Lower lobe of right lung (tissue), 2 donors: ENCODE data around the gene SEMA7A. TPM values are rescaled to one million over a fixed set of nuclear protein-coding genes. Genes with fewer than 3 reads are reported as not detected.

Experiments
- ATAC-seq, 2 donors: fragments of 200-7000 bp; cut with Tn5 transposase; one replicate each; pipeline ENCODE4 v1.9.1; 2020 to 2022; ENCODE audit warnings: mild to moderate bottlenecking in 2 of 2, moderate library complexity in 2 of 2
- DNase-seq: peaks from one replicate; pipeline ENCODE4 v3.0.0-alpha.2; 2020
- H3K27ac ChIP-seq: fragments of 200-600 bp; one replicate; pipeline ENCODE4 v1.8.0; 2022
- H3K27me3 ChIP-seq: fragments of 200-600 bp; one replicate; pipeline ENCODE4 v1.8.0; 2022; ENCODE audit warnings: low read depth
- H3K36me3 ChIP-seq: fragments of 200-600 bp; one replicate; pipeline ENCODE4 v1.8.0; 2022; ENCODE audit warnings: mild to moderate bottlenecking
- H3K4me1 ChIP-seq: fragments of 200-600 bp; one replicate; pipeline ENCODE4 v1.8.0; 2022
- H3K4me3 ChIP-seq: fragments of 200-600 bp; one replicate; pipeline ENCODE4 v1.8.0; 2022; ENCODE audit warnings: mild to moderate bottlenecking
- H3K9me3 ChIP-seq: fragments of 200-600 bp; one replicate; pipeline ENCODE4 v1.8.0; 2022
- intact Hi-C: fragments of 100-400 bp; cut with DNase I; formaldehyde crosslinking; loops from one replicate; pipeline ENCODE4 v1.11.0; 2022
- total RNA-seq: library from RNA; stranded (reverse); fragmentation: NEBNext Ultra II Directional; extraction: Animal tissue kit (Norgen Biotek cat#: 25700); gene quantifications from one replicate; pipeline ENCODE4 v1.2.1, GENCODE V29; 2021
- TF ChIP-seq, protein P1 (sequence below): fragments of 200-600 bp; IDR thresholded peaks from one replicate; pipeline ENCODE4 v1.8.0; 2022; ENCODE audit warnings: antibody characterized with exemption, mild to moderate bottlenecking
- donor health status: DM: no; HTN: yes; CAD: no; lungs with severe emphysema.

The SEMA7A gene
- total RNA-seq, 1 donor from 2014 or later: 4.6 TPM

DNA sequence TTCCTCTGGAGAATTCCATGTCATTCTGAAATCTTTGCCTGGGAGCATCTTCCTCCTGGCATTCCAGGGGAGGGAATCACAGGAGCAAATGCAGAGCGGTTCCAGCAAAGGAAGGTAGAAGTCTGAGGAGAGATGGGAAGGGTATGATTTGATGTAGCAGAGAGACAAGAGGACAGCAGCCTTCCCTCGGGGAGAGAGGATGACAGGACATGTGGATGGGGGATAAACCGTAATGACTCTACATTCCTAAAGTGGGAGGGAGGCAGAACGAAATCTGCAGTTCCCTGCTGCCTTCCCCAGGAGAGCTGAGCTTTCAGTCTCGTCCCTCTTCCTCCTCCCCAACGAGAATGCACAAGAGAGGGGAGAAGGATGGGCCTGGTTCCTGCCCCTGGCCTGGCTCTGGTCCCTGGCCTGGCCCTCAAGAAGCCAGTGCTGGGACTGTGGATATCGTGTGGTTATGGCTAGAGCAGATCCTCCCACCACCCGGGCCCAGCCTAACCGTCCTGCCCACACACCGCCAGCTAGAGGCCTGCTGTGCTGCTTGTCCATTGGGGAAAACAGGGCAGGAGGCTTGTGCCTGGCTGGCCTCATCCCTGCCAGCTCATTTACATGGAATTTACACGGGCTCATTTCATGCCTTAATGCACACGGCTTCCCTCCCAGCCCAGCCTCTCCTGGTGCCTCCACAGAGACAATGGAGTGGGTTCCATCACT is 26.6 kb downstream of the SEMA7A start:
- DNase-seq (no peak), ATAC-seq (peak in 1 of 2 donors; percentile 22)
- Histone ChIP-seq H3K4me1 (peaks cover 17% of the 10 kb centered on the region), H3K27me3 (no peaks in the 10 kb centered on the region), H3K9me3 (no peaks in the 10 kb centered on the region), H3K4me3 (no peak overlapping the region), H3K36me3 (no peaks in the 10 kb centered on the region), H3K27ac (no peak overlapping the region)
- TF ChIP-seq, protein P1, sequence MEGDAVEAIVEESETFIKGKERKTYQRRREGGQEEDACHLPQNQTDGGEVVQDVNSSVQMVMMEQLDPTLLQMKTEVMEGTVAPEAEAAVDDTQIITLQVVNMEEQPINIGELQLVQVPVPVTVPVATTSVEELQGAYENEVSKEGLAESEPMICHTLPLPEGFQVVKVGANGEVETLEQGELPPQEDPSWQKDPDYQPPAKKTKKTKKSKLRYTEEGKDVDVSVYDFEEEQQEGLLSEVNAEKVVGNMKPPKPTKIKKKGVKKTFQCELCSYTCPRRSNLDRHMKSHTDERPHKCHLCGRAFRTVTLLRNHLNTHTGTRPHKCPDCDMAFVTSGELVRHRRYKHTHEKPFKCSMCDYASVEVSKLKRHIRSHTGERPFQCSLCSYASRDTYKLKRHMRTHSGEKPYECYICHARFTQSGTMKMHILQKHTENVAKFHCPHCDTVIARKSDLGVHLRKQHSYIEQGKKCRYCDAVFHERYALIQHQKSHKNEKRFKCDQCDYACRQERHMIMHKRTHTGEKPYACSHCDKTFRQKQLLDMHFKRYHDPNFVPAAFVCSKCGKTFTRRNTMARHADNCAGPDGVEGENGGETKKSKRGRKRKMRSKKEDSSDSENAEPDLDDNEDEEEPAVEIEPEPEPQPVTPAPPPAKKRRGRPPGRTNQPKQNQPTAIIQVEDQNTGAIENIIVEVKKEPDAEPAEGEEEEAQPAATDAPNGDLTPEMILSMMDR: no peak
- intact Hi-C loops: no loop called here

DNA sequence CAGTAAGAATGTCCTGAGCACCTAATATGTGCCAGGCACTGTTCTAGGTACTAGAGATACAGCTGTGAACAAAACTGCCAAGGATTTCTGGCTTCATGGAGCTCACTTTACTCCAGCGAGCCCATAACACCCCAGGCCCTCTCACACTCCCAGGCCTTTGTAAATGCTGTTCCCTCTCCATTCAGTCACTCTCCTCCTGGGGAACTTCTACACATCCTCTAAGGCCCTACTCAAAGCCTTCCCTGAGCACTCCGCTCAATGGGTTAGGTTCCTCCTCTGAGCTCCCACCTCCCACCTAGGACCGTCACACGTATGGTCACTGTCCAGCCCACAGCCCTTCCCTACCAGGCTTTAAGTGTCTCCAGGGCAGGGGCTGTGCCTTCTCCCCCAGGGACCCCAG is 27.2 kb downstream of the SEMA7A start:
- intact Hi-C loops: no loop called here
- DNase-seq: no peak

DNA sequence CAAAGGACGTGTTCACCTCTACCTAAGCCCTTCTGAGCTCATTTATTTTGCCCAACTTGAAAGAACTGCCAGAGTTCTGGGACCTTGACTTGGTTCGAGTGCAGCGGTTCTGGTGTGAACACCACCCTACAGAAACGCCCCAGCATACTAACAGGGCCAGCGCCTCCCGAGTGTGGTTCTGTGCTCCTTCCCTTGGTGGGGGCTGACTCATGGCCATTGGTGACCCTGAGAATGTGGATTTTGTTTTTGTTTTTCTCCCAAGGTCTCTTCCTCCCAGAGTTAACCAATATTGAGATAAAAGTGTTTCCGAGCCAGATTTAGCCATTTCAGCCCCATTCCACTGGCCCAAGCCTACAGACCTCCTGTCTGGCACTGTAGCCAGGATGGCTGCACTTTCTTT is 27.9 kb downstream of the SEMA7A start:
- H3K27me3 ChIP-seq: peaks cover 6% of the 10 kb centered on the region
- H3K36me3 ChIP-seq: no peaks in the 10 kb centered on the region
- intact Hi-C loops: no loop called here
- TF ChIP-seq, protein P1: no peak
- no peak overlapping the region for H3K4me3 ChIP-seq
- H3K27ac ChIP-seq: no peak overlapping the region
- ATAC-seq (no peak), DNase-seq (no peak)
- peaks cover 27% of the 10 kb centered on the region for H3K4me1 ChIP-seq
- no peaks in the 10 kb centered on the region for H3K9me3 ChIP-seq

More for the DNA sequence above, 27.2 kb downstream of the SEMA7A start:
- ATAC-seq: no peak
- Histone ChIP-seq H3K4me3 (no peak overlapping the region), H3K36me3 (no peaks in the 10 kb centered on the region), H3K9me3 (no peaks in the 10 kb centered on the region), H3K27ac (no peak overlapping the region), H3K4me1 (peaks cover 20% of the 10 kb centered on the region), H3K27me3 (peaks cover 5% of the 10 kb centered on the region)
- TF ChIP-seq, protein P1: no peak

DNA sequence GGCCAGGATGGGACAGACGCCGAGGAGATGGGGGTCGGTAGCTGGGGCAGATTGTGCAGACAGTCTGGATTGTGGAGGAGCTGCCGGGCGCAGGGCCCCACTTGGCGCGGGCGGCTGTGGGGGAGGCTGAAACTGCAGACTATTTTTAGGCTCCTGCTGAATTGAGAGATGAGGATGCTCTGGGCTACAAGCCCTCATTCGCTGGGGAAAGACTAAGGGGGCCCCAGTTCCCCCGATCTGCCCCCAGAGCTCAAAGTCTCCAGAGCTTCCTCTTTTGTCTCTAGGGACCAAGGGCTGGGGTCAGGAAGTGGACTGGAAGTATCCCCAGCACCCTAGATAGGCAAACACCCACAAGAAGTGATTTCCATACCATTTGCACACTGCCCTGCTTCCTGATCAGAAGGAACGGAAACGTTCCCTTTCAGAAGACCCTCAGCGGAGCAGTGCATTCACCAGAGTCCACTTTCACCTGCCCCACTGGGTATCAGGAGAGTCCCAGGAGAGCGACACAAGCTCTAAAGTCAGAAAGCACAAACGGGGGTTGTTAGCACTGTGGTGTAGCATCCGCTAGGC is 29.7 kb downstream of the SEMA7A start:
- H3K27ac ChIP-seq: no peak overlapping the region
- peaks cover 6% of the 10 kb centered on the region for H3K27me3 ChIP-seq
- no peak for ATAC-seq

DNA sequence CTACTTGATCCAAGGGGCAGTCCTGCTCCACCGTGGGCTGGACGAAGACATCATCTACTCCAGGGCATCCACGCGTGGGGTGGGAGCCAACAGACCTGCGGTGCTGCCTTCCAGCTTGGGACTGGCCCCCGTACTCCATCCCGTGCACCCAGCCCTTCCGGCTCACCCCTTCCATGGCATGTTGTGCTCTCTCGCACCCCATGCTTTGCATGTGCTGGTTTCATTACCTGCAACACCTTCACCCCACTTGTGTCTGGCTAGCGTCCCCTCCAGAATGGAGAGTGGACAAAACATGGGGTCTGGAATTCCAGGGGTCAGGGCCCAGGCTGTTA is 30.2 kb downstream of the SEMA7A start:
- no peak for DNase-seq
- intact Hi-C loops: no loop called here
- TF ChIP-seq, protein P1: no peak
- no peak overlapping the region for H3K27ac ChIP-seq
- ATAC-seq: no peak
- H3K36me3 ChIP-seq: no peaks in the 10 kb centered on the region
- peaks cover 6% of the 10 kb centered on the region for H3K27me3 ChIP-seq
- no peak overlapping the region for H3K4me3 ChIP-seq
- H3K9me3 ChIP-seq: no peaks in the 10 kb centered on the region
- H3K4me1 ChIP-seq: peaks cover 39% of the 10 kb centered on the region

More for the DNA sequence above, 29.7 kb downstream of the SEMA7A start:
- intact Hi-C loops: no loop called here
- H3K9me3 ChIP-seq: no peaks in the 10 kb centered on the region
- no peak for DNase-seq
- no peaks in the 10 kb centered on the region for H3K36me3 ChIP-seq
- TF ChIP-seq, protein P1: no peak
- H3K4me3 ChIP-seq: no peak overlapping the region
- H3K4me1 ChIP-seq: peaks cover 39% of the 10 kb centered on the region
